Left ventricle myocardium inferior (tissue), 1 donor: ENCODE measurements around the gene ISYNA1. TPM values are rescaled to one million over a fixed set of nuclear protein-coding genes. Genes with fewer than 3 reads are reported as not detected.

Experiments
- DNase-seq: peaks from one replicate; pipeline ENCODE4 v3.0.0-alpha.2; 2020
- H3K27ac ChIP-seq: fragments of 200-600 bp; replicated peaks from 2 replicates; pipeline ENCODE4 v1.8.0; 2021
- H3K27me3 ChIP-seq: fragments of 200-600 bp; 2 replicates; pipeline ENCODE4 v1.8.0; 2021; ENCODE audit warnings: low read depth
- H3K36me3 ChIP-seq: fragments of 200-600 bp; 2 replicates; pipeline ENCODE4 v1.8.0; 2021
- H3K4me1 ChIP-seq: fragments of 200-600 bp; 2 replicates; pipeline ENCODE4 v1.8.0; 2021
- H3K4me3 ChIP-seq: fragments of 200-600 bp; 2 replicates; pipeline ENCODE4 v1.8.0; 2021; ENCODE audit warnings: mild to moderate bottlenecking, moderate library complexity
- H3K9me3 ChIP-seq: fragments of 200-600 bp; replicated peaks from 2 replicates; pipeline ENCODE4 v1.8.0; 2021
- intact Hi-C: fragments of 100-400 bp; cut with micrococcal nuclease; formaldehyde crosslinking; loops from one replicate; pipeline ENCODE4 v1.11.0; 2022
- total RNA-seq: library from RNA; stranded (reverse); fragmentation: NEBNext Ultra II Directional; extraction: Animal tissue kit (Norgen Biotek cat#: 25700); gene quantifications from one replicate; pipeline ENCODE4 v1.2.1, GENCODE V29; 2021
- TF ChIP-seq, protein P1 (sequence below): fragments of 200-600 bp; IDR thresholded peaks from 2 replicates; pipeline ENCODE4 v1.8.0; 2021; ENCODE audit warnings: antibody characterized with exemption, mild to moderate bottlenecking, borderline replicate concordance
- donor health status: DM: no; HTN: yes; CAD: no; lungs with severe emphysema.

Gene ISYNA1
- total RNA-seq, 1 donor from 2014 or later = 24.1 TPM

GRCh38 chr19:18432275-18433014 lies 5.5 kb downstream of the ISYNA1 start:
- peaks cover 66% of the 10 kb centered on the region for H3K4me1 ChIP-seq
- intact Hi-C loops = no loop called here
- H3K36me3 ChIP-seq = peaks cover 13% of the 10 kb centered on the region
- H3K4me3 ChIP-seq = peak overlapping the region; percentile 66
- peak overlapping the region; percentile 46 for H3K27ac ChIP-seq
- H3K9me3 ChIP-seq = no peaks in the 10 kb centered on the region
- TF ChIP-seq, protein P1, sequence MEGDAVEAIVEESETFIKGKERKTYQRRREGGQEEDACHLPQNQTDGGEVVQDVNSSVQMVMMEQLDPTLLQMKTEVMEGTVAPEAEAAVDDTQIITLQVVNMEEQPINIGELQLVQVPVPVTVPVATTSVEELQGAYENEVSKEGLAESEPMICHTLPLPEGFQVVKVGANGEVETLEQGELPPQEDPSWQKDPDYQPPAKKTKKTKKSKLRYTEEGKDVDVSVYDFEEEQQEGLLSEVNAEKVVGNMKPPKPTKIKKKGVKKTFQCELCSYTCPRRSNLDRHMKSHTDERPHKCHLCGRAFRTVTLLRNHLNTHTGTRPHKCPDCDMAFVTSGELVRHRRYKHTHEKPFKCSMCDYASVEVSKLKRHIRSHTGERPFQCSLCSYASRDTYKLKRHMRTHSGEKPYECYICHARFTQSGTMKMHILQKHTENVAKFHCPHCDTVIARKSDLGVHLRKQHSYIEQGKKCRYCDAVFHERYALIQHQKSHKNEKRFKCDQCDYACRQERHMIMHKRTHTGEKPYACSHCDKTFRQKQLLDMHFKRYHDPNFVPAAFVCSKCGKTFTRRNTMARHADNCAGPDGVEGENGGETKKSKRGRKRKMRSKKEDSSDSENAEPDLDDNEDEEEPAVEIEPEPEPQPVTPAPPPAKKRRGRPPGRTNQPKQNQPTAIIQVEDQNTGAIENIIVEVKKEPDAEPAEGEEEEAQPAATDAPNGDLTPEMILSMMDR = no peak
- no peak for DNase-seq
- no peaks in the 10 kb centered on the region for H3K27me3 ChIP-seq

- Histone ChIP-seq H3K9me3 (no peaks in the 10 kb centered on the region), H3K27me3 (no peaks in the 10 kb centered on the region), H3K27ac (no peak overlapping the region), H3K4me1 (peaks cover 66% of the 10 kb centered on the region), H3K36me3 (peaks cover 13% of the 10 kb centered on the region), H3K4me3 (no peak overlapping the region)
- DNase-seq = no peak
- intact Hi-C loops = no loop called here
- TF ChIP-seq, protein P1 = no peak
Measured at GRCh38 chr19:18431351-18432197, 6.4 kb downstream of the ISYNA1 start.

DNA sequence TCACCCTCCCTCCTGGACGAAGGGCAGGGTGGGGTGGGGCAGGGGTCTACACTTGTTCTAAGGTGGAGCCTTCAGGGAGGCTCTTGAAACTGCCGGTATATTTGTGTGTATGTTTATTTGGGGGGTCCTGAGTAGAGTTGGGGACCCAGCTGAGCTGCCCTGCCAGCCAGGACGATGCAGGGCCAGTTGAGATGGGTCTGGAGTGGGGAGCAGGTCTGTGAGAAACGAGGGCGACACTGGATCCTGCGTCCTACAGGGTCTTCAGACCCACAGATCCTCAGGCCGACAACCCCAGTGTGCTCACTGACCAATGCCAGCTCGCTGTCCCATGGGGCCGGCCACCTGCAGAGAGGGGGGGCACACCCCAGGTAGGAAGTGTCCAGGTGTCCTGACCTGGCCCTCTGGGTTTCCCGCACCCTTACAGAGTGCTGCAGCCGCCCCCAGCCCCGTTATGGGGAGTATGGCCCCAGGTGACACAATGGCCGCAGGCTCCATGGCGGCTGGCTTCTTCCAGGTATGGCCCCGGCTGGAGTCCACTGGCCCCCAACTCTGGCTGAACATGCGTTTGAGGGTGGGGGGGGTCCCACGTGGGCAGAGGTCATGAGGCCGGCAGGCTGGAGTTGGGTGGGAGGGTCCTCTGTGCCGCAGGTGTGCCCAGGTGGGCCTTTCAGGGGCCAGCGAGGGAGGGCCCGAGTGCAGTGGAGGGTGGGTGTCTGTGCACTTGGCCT lies 7.4 kb downstream of the ISYNA1 start:
- Histone ChIP-seq H3K4me3 (no peak overlapping the region), H3K27ac (peak overlapping the region; percentile 74), H3K4me1 (peaks cover 66% of the 10 kb centered on the region), H3K9me3 (no peaks in the 10 kb centered on the region), H3K36me3 (peaks cover 8% of the 10 kb centered on the region), H3K27me3 (no peaks in the 10 kb centered on the region)
- intact Hi-C loops = no loop called here
- TF ChIP-seq, protein P1 = no peak
- no peak for DNase-seq

DNA sequence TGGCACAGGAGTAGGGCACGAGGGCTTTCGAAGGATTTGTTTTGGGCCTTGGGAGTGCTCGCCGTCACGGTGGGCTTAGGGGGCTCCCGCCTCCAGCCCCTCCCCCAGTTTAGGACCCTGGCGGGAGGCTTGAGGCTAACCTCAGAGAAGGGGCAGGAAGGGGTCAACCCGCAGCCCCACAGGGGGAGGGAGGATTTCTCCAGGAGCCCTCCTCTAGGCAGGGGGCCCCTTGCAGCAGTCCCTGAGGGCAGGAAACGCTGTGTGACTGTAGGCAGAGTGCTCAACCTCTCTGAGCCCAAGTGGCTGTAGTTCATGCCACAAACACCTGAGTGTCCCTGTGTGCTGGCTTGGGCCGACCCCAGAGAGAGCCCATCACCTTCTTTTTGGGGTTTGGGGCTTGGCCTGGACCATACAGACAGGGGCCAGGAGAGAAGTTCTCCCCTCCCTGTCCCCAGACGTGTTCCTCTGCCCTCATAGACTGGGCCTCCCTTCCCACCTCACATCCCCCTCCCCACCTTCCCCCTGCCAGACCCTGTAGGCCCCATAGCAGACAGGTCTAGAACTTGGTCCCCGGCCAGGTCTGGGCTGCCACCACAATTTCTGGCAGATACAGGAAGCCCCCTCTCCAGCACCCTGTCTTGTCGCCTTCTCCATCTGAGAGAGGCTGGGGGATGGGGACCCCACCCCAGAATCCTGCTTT lies 8.1 kb downstream of the ISYNA1 start:
- Histone ChIP-seq H3K36me3 (peaks cover under 1% of the 10 kb centered on the region), H3K4me1 (peaks cover 72% of the 10 kb centered on the region), H3K9me3 (no peaks in the 10 kb centered on the region), H3K27me3 (no peaks in the 10 kb centered on the region), H3K27ac (peak overlapping the region; percentile 74), H3K4me3 (peak overlapping the region; percentile 65)
- DNase-seq = no peak
- intact Hi-C loops = no loop called here
- TF ChIP-seq, protein P1 = no peak
